HepG2 (cell line): Measurements from ENCODE around the gene ATP13A3. TPM values are rescaled to one million over a fixed set of nuclear protein-coding genes. Genes with fewer than 3 reads are reported as not detected.

ENCODE experiments used
- AHDC1 ChIP-seq: sonication (generic); formaldehyde crosslinking; IDR thresholded peaks from 2 replicates; pipeline ENCODE4 v1.5.1; 2020; ENCODE audit warnings: mild to moderate bottlenecking, missing genetic modification reagents, borderline replicate concordance
- ATF4 ChIP-seq, 2 experiments: fragments of 450-650 bp in 1 of 2; sonication (generic) in 1 of 2; formaldehyde crosslinking; IDR thresholded peaks; 2 replicates each; pipeline versions ENCODE4 v1.5.0 to v1.8.0; 2020 to 2022; ENCODE audit warnings: mild to moderate bottlenecking in 1 of 2, missing genetic modification reagents in 1 of 2
- ATF5 ChIP-seq: sonication (generic); formaldehyde crosslinking; IDR thresholded peaks from 2 replicates; pipeline ENCODE4 v1.4.0; 2020; ENCODE audit warnings: mild to moderate bottlenecking, low read depth, missing genetic modification reagents
- CENPT ChIP-seq: sonication (generic); formaldehyde crosslinking; IDR thresholded peaks from 2 replicates; pipeline ENCODE4 v1.8.0; 2022; ENCODE audit warnings: low read depth, mild to moderate bottlenecking, moderate library complexity, missing genetic modification reagents
- HOXA3 ChIP-seq: sonication (generic); formaldehyde crosslinking; IDR thresholded peaks from 2 replicates; pipeline ENCODE4 v1.5.0; 2020; ENCODE audit warnings: missing genetic modification reagents
- KLF15 ChIP-seq: sonication (generic); formaldehyde crosslinking; IDR thresholded peaks from 2 replicates; pipeline ENCODE4 v1.8.1; 2023; ENCODE audit warnings: borderline replicate concordance, mild to moderate bottlenecking, inconsistent platforms, missing genetic modification reagents, mixed read lengths
- NBN ChIP-seq: fragments of 450-650 bp; conservative IDR thresholded peaks from 2 replicates; pipeline ENCODE4 v1.6.1; 2017
- NR2C2 ChIP-seq: sonication (generic); formaldehyde crosslinking; IDR thresholded peaks from 2 replicates; pipeline ENCODE4 v1.4.0; 2020; ENCODE audit warnings: missing genetic modification reagents, mild to moderate bottlenecking, moderate library complexity, borderline replicate concordance
- SP5 ChIP-seq: IDR thresholded peaks from 2 replicates; pipeline ENCODE4 v1.6.1; 2016; ENCODE audit warnings: low read depth, borderline replicate concordance
- ZNF329 ChIP-seq: sonication (generic); formaldehyde crosslinking; IDR thresholded peaks from 2 replicates; pipeline ENCODE4 v1.9.0; 2021; ENCODE audit warnings: low read depth, mild to moderate bottlenecking, missing genetic modification reagents
- ZNF512 ChIP-seq: sonication (generic); formaldehyde crosslinking; IDR thresholded peaks from 2 replicates; pipeline ENCODE4 v1.4.0; 2020; ENCODE audit warnings: mild to moderate bottlenecking, missing genetic modification reagents
- ZNF512B ChIP-seq: sonication (generic); formaldehyde crosslinking; IDR thresholded peaks from 2 replicates; pipeline ENCODE4 v1.5.1; 2020; ENCODE audit warnings: missing genetic modification reagents, mild to moderate bottlenecking, borderline replicate concordance
- ZNF775 ChIP-seq: sonication (generic); formaldehyde crosslinking; IDR thresholded peaks from 2 replicates; pipeline ENCODE4 v1.4.0; 2020; ENCODE audit warnings: missing genetic modification reagents, mild to moderate bottlenecking, moderate library complexity, borderline replicate concordance
- polyA plus RNA-seq, 8 experiments: library from polyadenylated mRNA; depleted of rRNA in 3 of 8; stranded (reverse) in 7 of 8; unstranded in 1 of 8; fragments of >200 nt; fragmentation: Illumina TruSeq in 4 of 8; extraction: Trizol in 4 of 8; gene quantifications; 2 replicates each; pipeline versions ENCODE4 v1.2.1 to v1.2.3, GENCODE V29; 2011 to 2016; ENCODE audit warnings: low read depth in 4 of 8, missing spikeins in 1 of 8, mixed read lengths in 1 of 8; ENCODE audit not compliant: insufficient read depth in 1 of 8
- total RNA-seq, 5 experiments: library from RNA; depleted of rRNA; stranded (reverse); fragments of >200 nt; fragmentation: Illumina TruSeq; extraction: Trizol; gene quantifications; 2 replicates each; pipeline ENCODE4 v1.2.3, GENCODE V29; 2016; ENCODE audit warnings: low read depth in 1 of 5
- TF ChIP-seq, protein P1 (sequence below): IDR thresholded peaks from 2 replicates; pipeline ENCODE4 v1.6.1; 2016; ENCODE audit warnings: missing biosample characterization, missing genetic modification reagents, low read depth

ATP13A3 gene
- total and polyA plus RNA-seq, 2 of the 13 experiments (the other 11 are each of a cell fraction or from before 2014, with no cell fraction given): 44.9 to 80.8 TPM

DNA sequence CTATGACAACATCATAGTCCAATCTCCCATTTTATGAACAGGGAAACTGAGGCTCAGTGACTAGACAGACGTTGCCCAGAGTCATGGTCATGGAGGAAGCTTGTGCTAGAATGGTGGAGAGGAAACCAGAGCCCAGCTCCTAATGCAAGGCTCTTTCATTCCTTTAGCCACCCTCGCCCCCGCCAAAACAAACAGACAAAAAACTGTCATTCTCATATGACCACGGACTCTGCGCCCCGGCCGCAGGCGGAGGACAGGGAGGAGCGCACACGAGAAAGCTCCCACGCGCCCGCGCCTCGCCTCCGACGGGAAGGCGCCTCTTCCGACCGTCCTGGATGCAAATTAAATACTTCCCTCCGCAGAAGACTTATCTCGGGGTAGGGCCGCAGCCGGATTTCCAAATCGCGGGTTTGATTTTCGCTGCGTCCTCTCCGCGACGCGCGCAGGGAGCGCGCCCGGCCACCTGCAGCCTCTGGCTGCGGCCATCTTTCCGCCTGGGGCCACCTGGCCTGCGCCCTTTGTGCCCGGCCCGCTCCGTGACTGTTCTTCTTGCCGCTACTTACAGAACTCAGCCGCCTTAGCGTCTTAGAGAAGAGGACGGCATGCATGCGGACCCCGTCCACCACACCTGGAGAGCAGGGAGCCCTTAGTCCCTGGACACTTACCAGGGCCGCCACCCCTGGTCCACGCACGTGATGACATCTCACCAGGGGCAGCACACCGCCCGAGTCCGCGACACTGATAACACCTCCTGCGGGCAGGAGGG, 670 bp upstream of the ATP13A3 start (continued):
- TF ChIP-seq CENPT (CRISPR knock-in tag): no peak
- TF ChIP-seq NBN: no peak
- TF ChIP-seq KLF15 (CRISPR knock-in tag): no peak
- no peak for TF ChIP-seq ZNF512
- no peak for TF ChIP-seq AHDC1 (CRISPR knock-in tag)
- no peak for TF ChIP-seq ZNF512B (CRISPR knock-in tag)
- peak; percentile 54; the same call in 1 of the 2 replicates for TF ChIP-seq ZNF775 (CRISPR knock-in tag)
- TF ChIP-seq SP5: no peak
- 0 out of 2 replicates have a peak, but pooled peaks have one; percentile 17 for TF ChIP-seq HOXA3 (CRISPR knock-in tag)
- 0 out of 2 replicates have a peak, but pooled peaks have one; percentile 43 for TF ChIP-seq ATF5 (CRISPR knock-in tag)
- TF ChIP-seq ATF4 (CRISPR knock-in tag; IDR thresholded peaks at IDR 0.05): no peak
- no peak for TF ChIP-seq NR2C2 (CRISPR knock-in tag)
- TF ChIP-seq, protein P1, sequence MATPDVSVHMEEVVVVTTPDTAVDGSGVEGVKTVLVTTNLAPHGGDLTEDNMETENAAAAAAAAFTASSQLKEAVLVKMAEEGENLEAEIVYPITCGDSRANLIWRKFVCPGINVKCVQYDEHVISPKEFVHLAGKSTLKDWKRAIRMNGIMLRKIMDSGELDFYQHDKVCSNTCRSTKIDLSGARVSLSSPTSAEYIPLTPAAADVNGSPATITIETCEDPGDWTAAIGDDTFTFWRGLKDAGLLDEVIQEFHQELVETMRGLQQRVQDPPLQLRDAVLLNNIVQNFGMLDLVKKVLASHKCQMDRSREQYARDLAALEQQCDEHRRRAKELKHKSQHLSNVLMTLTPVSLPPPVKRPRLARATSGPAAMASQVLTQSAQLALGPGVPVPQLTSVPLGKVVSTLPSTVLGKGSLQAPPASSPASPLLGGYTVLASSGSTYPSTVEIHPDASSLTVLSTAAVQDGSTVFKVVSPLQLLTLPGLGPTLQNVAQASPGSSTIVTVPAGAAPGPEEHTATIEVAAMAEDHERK (CRISPR knock-in tag): no peak
- no peak for TF ChIP-seq ZNF329
